ENCODE data around the gene ATP2A3. TPM values are rescaled to one million over a fixed set of nuclear protein-coding genes. Genes with fewer than 3 reads are reported as not detected.

Gene ATP2A3
- total RNA-seq, 1 donor from 2014 or later, result 313 TPM

GRCh38 chr17:3935140-3935542 lies 29.1 kb downstream of the ATP2A3 start:
- intact Hi-C loops (cut with micrococcal nuclease), result no loop called here

- intact Hi-C loops (cut with micrococcal nuclease), result no loop called here
Measured at GRCh38 chr17:3929764-3930163, 34.5 kb downstream of the ATP2A3 start.

GRCh38 chr17:3929181-3929580 lies 35.1 kb downstream of the ATP2A3 start:
- intact Hi-C loops (cut with micrococcal nuclease), result no loop called here

GRCh38 chr17:3928406-3928805 lies 35.8 kb downstream of the ATP2A3 start:
- intact Hi-C loops (cut with micrococcal nuclease), result no loop called here

- intact Hi-C loops (cut with micrococcal nuclease), result no loop called here
Measured at GRCh38 chr17:3927628-3928340, 36.5 kb downstream of the ATP2A3 start.

- intact Hi-C loops (cut with micrococcal nuclease), result no loop called here
Measured at GRCh38 chr17:3926860-3927627, 37.2 kb downstream of the ATP2A3 start.

- intact Hi-C loops (cut with micrococcal nuclease), result no loop called here
Measured at GRCh38 chr17:3925684-3926485, 38.4 kb downstream of the ATP2A3 start.

- intact Hi-C loops (cut with micrococcal nuclease), result no loop called here
Measured at GRCh38 chr17:3924512-3925350, 39.5 kb downstream of the ATP2A3 start.

GRCh38 chr17:3923466-3924190 lies 40.6 kb downstream of the ATP2A3 start:
- intact Hi-C loops (cut with micrococcal nuclease), result no loop called here

- intact Hi-C loops (cut with micrococcal nuclease), result no loop called here
Measured at GRCh38 chr17:3922765-3923164, 41.5 kb downstream of the ATP2A3 start.

- intact Hi-C loops (cut with micrococcal nuclease), result no loop called here
Measured at GRCh38 chr17:3921502-3922319, 42.5 kb downstream of the ATP2A3 start.

GRCh38 chr17:3921006-3921405 lies 43.2 kb downstream of the ATP2A3 start:
- intact Hi-C loops (cut with micrococcal nuclease), result no loop called here

GRCh38 chr17:3919123-3919624 lies 45.1 kb downstream of the ATP2A3 start:
- intact Hi-C loops (cut with micrococcal nuclease), result loop anchor here (5.0 kb wide), 1 partner anchor 43 kb away; the partner anchor contains the start of gene ATP2A3

GRCh38 chr17:3918372-3919122 lies 45.7 kb downstream of the ATP2A3 start:
- intact Hi-C loops (cut with micrococcal nuclease), result loop anchor here (5.0 kb wide), 1 partner anchor 44 kb away; the partner anchor contains the start of gene ATP2A3

- intact Hi-C loops (cut with micrococcal nuclease), result loop anchor here (5.0 kb wide), 1 partner anchor 45 kb away; the partner anchor contains the start of gene ATP2A3
Measured at GRCh38 chr17:3917391-3917931, 46.8 kb downstream of the ATP2A3 start.

- intact Hi-C loops (cut with micrococcal nuclease), result loop anchor here (5.0 kb wide), 1 partner anchor 45 kb away; the partner anchor contains the start of gene ATP2A3
Measured at GRCh38 chr17:3916825-3917224, 47.4 kb downstream of the ATP2A3 start.

GRCh38 chr17:3915995-3916696 lies 48.1 kb downstream of the ATP2A3 start, which contains the start of gene P2RX1:
Gene P2RX1 (minus strand): TSS chr17:3916465. CDS start chr17:3916225, 240 bp downstream.
- intact Hi-C loops (cut with micrococcal nuclease), result loop anchor here (2.0 to 5.0 kb wide), 2 partner anchors 46 to 159 kb away; partner anchors contain the start of gene ATP2A3
